ENCODE results near the gene FCAMR. TPM values are rescaled to one million over a fixed set of nuclear protein-coding genes. Genes with fewer than 3 reads are reported as not detected.

FCAMR gene
- total and polyA plus RNA-seq, 2 experiments from 2014 or later, result not detected

DNA sequence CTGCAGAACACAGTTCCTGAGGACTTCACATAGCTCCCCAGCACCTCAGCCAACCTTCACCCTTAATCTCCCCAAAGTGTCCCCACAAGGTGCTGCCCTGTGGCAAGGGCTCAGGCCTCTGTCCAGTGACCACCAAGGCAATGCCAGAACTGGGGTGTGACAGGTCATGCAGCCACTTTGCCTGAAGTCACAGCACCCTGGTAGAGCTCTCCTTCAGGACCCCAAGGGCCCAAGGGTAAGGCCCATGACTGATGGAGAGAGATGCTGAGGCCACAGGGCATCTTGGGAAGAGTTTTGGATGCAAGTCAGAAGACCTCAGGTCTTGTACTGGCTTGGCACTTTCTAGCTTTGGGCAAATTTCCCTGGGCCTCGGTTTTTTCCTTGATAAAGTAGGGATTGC, 47.7 kb downstream of the FCAMR start (continued):
- no peak for TF ChIP-seq ZNF331 (CRISPR knock-in tag; IDR thresholded peaks at IDR 0.05; ENCODE audit: low read depth)
- no peak for TF ChIP-seq NANOG (IDR thresholded peaks at IDR 0.05; ENCODE audit: borderline replicate concordance)
- TF ChIP-seq, protein P1, sequence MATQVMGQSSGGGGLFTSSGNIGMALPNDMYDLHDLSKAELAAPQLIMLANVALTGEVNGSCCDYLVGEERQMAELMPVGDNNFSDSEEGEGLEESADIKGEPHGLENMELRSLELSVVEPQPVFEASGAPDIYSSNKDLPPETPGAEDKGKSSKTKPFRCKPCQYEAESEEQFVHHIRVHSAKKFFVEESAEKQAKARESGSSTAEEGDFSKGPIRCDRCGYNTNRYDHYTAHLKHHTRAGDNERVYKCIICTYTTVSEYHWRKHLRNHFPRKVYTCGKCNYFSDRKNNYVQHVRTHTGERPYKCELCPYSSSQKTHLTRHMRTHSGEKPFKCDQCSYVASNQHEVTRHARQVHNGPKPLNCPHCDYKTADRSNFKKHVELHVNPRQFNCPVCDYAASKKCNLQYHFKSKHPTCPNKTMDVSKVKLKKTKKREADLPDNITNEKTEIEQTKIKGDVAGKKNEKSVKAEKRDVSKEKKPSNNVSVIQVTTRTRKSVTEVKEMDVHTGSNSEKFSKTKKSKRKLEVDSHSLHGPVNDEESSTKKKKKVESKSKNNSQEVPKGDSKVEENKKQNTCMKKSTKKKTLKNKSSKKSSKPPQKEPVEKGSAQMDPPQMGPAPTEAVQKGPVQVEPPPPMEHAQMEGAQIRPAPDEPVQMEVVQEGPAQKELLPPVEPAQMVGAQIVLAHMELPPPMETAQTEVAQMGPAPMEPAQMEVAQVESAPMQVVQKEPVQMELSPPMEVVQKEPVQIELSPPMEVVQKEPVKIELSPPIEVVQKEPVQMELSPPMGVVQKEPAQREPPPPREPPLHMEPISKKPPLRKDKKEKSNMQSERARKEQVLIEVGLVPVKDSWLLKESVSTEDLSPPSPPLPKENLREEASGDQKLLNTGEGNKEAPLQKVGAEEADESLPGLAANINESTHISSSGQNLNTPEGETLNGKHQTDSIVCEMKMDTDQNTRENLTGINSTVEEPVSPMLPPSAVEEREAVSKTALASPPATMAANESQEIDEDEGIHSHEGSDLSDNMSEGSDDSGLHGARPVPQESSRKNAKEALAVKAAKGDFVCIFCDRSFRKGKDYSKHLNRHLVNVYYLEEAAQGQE (IDR thresholded peaks at IDR 0.05; ENCODE audit: unreplicated experiment), result no peak
- TF ChIP-seq POLR2AphosphoS5 (IDR thresholded peaks at IDR 0.05; ENCODE audit: low read depth), result no peak
- TF ChIP-seq EZH2 (IDR thresholded peaks at IDR 0.05; ENCODE audit: low read depth, unreplicated experiment), result no peak
- TF ChIP-seq, protein P2, sequence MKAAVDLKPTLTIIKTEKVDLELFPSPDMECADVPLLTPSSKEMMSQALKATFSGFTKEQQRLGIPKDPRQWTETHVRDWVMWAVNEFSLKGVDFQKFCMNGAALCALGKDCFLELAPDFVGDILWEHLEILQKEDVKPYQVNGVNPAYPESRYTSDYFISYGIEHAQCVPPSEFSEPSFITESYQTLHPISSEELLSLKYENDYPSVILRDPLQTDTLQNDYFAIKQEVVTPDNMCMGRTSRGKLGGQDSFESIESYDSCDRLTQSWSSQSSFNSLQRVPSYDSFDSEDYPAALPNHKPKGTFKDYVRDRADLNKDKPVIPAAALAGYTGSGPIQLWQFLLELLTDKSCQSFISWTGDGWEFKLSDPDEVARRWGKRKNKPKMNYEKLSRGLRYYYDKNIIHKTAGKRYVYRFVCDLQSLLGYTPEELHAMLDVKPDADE (IDR thresholded peaks at IDR 0.05), result no peak
- no peak for TF ChIP-seq JUNB (IDR thresholded peaks at IDR 0.05; ENCODE audit: unreplicated experiment)
- no peak for TF ChIP-seq STAT1 (IDR thresholded peaks at IDR 0.05; ENCODE audit: unreplicated experiment)
- TF ChIP-seq ZNF114 (CRISPR knock-in tag; IDR thresholded peaks at IDR 0.05), result no peak
- TF ChIP-seq CREB1 (CRISPR knock-in tag; IDR thresholded peaks at IDR 0.05; ENCODE audit: low read depth), result no peak
- TF ChIP-seq, protein P3, sequence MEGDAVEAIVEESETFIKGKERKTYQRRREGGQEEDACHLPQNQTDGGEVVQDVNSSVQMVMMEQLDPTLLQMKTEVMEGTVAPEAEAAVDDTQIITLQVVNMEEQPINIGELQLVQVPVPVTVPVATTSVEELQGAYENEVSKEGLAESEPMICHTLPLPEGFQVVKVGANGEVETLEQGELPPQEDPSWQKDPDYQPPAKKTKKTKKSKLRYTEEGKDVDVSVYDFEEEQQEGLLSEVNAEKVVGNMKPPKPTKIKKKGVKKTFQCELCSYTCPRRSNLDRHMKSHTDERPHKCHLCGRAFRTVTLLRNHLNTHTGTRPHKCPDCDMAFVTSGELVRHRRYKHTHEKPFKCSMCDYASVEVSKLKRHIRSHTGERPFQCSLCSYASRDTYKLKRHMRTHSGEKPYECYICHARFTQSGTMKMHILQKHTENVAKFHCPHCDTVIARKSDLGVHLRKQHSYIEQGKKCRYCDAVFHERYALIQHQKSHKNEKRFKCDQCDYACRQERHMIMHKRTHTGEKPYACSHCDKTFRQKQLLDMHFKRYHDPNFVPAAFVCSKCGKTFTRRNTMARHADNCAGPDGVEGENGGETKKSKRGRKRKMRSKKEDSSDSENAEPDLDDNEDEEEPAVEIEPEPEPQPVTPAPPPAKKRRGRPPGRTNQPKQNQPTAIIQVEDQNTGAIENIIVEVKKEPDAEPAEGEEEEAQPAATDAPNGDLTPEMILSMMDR (conservative IDR thresholded peaks at IDR 0.05; ENCODE audit: low read depth in 2 of 2), result no peak
- TF ChIP-seq EZH2phosphoT487 (IDR thresholded peaks at IDR 0.05; ENCODE audit: unreplicated experiment), result no peak

DNA sequence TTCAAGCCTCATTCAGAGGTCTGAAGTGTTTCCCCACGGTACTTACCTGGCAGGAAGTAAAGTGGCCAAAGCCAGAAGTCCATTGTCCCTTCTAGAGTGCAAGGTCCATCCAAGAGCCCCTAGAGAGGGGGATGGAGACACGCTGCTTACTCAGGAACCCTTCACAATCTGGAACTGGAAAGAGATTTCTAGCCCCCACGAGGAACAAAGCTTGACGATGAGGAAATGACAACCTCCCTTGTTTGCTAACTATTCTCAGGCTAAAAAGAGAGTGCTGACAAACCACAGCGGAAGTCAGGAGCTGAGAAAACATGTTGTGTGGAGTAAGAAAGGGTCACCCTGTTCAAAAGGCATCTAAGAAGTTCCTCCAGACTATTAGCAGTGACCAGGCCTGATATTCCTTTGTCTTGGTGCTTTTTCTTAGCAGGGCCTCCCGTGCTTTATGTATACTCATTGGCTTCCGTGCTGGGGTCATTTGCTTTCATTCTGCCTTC, 48.4 kb downstream of the FCAMR start, which contains the start of gene FCMR:
Gene FCMR (minus strand): TSS at position 170 of the 494 bp plus-strand sequence. CDS start 87 bp downstream, at position 83.
- Mint-ChIP-seq H3K4me1 (no peaks in the 10 kb centered on the region), H3K27ac (no peak within 1 kb of the TSS)
- no peak within 1 kb of the TSS for H2AFZ ChIP-seq

More for the DNA sequence above, 48.4 kb downstream of the FCAMR start, which contains the start of gene FCMR:
- Histone ChIP-seq H3K36me3 (ENCODE audit: insufficient read depth) (no peaks in the 10 kb centered on the region), H3K4me2 (no peak within 1 kb of the TSS), H4K20me1 (replicated peaks; ENCODE audit: insufficient read depth) (no peaks in the 10 kb centered on the region), H3K4me1 (ENCODE audit: insufficient read depth) (no peaks in the 10 kb centered on the region), H3F3A (replicated peaks; ENCODE audit: low read depth) (no peaks in the 10 kb centered on the region), H3K27me3 (ENCODE audit: insufficient read depth) (no peaks in the 10 kb centered on the region), H3K27ac (ENCODE audit: low read depth) (no peak within 1 kb of the TSS), H3K79me2 (replicated peaks; ENCODE audit: insufficient read depth) (no peaks in the 10 kb centered on the region), H3K4me3 (no peak within 1 kb of the TSS), H3K9me2 (ENCODE audit: insufficient read depth) (no peaks in the 10 kb centered on the region)
- H3K9me3 Mint-ChIP-seq, result no peaks in the 10 kb centered on the region
- TF ChIP-seq ZNF114 (CRISPR knock-in tag; IDR thresholded peaks at IDR 0.05) (no peak), STAT1 (IDR thresholded peaks at IDR 0.05; ENCODE audit: unreplicated experiment) (no peak), EZH2 (IDR thresholded peaks at IDR 0.05; ENCODE audit: low read depth, unreplicated experiment) (no peak), ZNF331 (CRISPR knock-in tag; IDR thresholded peaks at IDR 0.05; ENCODE audit: low read depth) (no peak), NANOG (IDR thresholded peaks at IDR 0.05; ENCODE audit: borderline replicate concordance) (no peak), JUNB (IDR thresholded peaks at IDR 0.05; ENCODE audit: unreplicated experiment) (no peak)
- TF ChIP-seq, protein P2 (IDR thresholded peaks at IDR 0.05), result no peak
- ATAC-seq, result no peak
- H3K27me3 Mint-ChIP-seq (ENCODE audit: insufficient read depth, low read depth, poor library complexity), result peaks cover 2% of the 10 kb centered on the region
- no peak within 1 kb of the TSS for H3K4me3 Mint-ChIP-seq
- H3K36me3 Mint-ChIP-seq (ENCODE audit: low read depth), result no peaks in the 10 kb centered on the region
- DNase-seq (ENCODE audit: low spot score), result no peak

Data from GM23338 (cell line).